GM19467 (cell line): Measurements from ENCODE around the gene TTC16.

ENCODE experiments used
- ATAC-seq: cut with Tn5 transposase; IDR thresholded peaks from one replicate; pipeline ENCODE4 v1.9.1; 2021; ENCODE audit warnings: mild to moderate bottlenecking, moderate library complexity; ENCODE audit not compliant: unreplicated experiment

TTC16 gene

GRCh38 chr9:127694890-127695720, 20.8 kb upstream of the TTC16 start:
- no peak for ATAC-seq

- no peak for ATAC-seq
Measured at GRCh38 chr9:127697575-127697974, 18.3 kb upstream of the TTC16 start.

- no peak for ATAC-seq
Measured at GRCh38 chr9:127698386-127698785, 17.5 kb upstream of the TTC16 start.

GRCh38 chr9:127698985-127699670, 16.8 kb upstream of the TTC16 start:
- ATAC-seq: peak; percentile 93

- ATAC-seq: no peak
Measured at GRCh38 chr9:127700140-127700539, 15.7 kb upstream of the TTC16 start.

- ATAC-seq: no peak
Measured at GRCh38 chr9:127700594-127701255, 15.2 kb upstream of the TTC16 start.

GRCh38 chr9:127703289-127703946, 12.5 kb upstream of the TTC16 start:
- no peak for ATAC-seq

- no peak for ATAC-seq
Measured at GRCh38 chr9:127705577-127706379, 10.1 kb upstream of the TTC16 start.

GRCh38 chr9:127706836-127707241, 9.0 kb upstream of the TTC16 start, which contains the start of gene CFAP157:
Gene CFAP157 (plus strand): TSS chr9:127706988. CDS start chr9:127707032, 44 bp downstream.
- no peak for ATAC-seq

- no peak for ATAC-seq
Measured at GRCh38 chr9:127707766-127708165, 8.1 kb upstream of the TTC16 start.

GRCh38 chr9:127708952-127709587, 6.8 kb upstream of the TTC16 start:
- ATAC-seq: no peak

GRCh38 chr9:127710204-127710783, 5.6 kb upstream of the TTC16 start:
- ATAC-seq: no peak

GRCh38 chr9:127711226-127711701, 4.6 kb upstream of the TTC16 start:
- ATAC-seq: no peak

GRCh38 chr9:127711831-127712274, 4.0 kb upstream of the TTC16 start:
- no peak for ATAC-seq

GRCh38 chr9:127712371-127712770, 3.5 kb upstream of the TTC16 start:
- no peak for ATAC-seq

GRCh38 chr9:127712867-127713266, 3.0 kb upstream of the TTC16 start:
- ATAC-seq: no peak

- ATAC-seq: no peak
Measured at GRCh38 chr9:127714020-127714750, 1.7 kb upstream of the TTC16 start.

GRCh38 chr9:127714951-127715469, 869 bp upstream of the TTC16 start:
- ATAC-seq: no peak
